NB4 (cell line): ENCODE results near the gene ZEB2.

Experiments used
- MYC ChIP-seq: IDR thresholded peaks from 2 replicates; pipeline ENCODE4 v1.6.1; 2011; ENCODE audit warnings: low read depth, low read length
- POLR2A ChIP-seq: IDR thresholded peaks from 2 replicates; pipeline ENCODE4 v1.6.1; 2011; ENCODE audit warnings: mild to moderate bottlenecking; ENCODE audit not compliant: insufficient read length; ENCODE audit errors: extremely low read depth
- TF ChIP-seq, protein P1 (sequence below): IDR thresholded peaks from one replicate; pipeline ENCODE4 v1.5.1; 2012; ENCODE audit warnings: low read depth, low read length

DNA sequence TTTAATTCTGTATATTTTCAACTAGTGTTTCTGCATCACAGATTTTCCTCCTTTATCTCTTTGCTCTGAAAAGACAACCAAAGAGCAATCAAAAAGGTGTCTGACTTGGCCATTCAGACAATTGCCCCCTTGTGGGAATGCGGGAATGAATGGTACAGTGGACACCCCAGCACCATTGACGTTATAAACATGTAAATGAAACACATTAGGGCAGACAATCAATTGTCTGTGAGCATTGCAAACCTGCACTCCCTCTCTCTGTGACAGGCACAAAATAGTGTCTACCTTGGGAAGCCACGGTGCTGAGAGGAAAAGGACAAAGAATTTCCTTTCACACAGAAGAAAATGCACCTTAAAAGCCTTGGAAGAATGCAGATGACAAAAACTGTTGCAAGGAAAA lies 8.0 kb downstream of the ZEB2 start:
- no peak for TF ChIP-seq POLR2A
- TF ChIP-seq, protein P1, sequence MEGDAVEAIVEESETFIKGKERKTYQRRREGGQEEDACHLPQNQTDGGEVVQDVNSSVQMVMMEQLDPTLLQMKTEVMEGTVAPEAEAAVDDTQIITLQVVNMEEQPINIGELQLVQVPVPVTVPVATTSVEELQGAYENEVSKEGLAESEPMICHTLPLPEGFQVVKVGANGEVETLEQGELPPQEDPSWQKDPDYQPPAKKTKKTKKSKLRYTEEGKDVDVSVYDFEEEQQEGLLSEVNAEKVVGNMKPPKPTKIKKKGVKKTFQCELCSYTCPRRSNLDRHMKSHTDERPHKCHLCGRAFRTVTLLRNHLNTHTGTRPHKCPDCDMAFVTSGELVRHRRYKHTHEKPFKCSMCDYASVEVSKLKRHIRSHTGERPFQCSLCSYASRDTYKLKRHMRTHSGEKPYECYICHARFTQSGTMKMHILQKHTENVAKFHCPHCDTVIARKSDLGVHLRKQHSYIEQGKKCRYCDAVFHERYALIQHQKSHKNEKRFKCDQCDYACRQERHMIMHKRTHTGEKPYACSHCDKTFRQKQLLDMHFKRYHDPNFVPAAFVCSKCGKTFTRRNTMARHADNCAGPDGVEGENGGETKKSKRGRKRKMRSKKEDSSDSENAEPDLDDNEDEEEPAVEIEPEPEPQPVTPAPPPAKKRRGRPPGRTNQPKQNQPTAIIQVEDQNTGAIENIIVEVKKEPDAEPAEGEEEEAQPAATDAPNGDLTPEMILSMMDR, result no peak
- no peak for TF ChIP-seq MYC
